ENCODE data around the gene UBQLN4. TPM values are rescaled to one million over a fixed set of nuclear protein-coding genes. Genes with fewer than 3 reads are reported as not detected.
A peak's percentile ranks its signal among the peaks of the same experiment; 100 is the strongest.

UBQLN4 gene
- total RNA-seq, 1 experiment from 2014 or later = 58.4 TPM

DNA sequence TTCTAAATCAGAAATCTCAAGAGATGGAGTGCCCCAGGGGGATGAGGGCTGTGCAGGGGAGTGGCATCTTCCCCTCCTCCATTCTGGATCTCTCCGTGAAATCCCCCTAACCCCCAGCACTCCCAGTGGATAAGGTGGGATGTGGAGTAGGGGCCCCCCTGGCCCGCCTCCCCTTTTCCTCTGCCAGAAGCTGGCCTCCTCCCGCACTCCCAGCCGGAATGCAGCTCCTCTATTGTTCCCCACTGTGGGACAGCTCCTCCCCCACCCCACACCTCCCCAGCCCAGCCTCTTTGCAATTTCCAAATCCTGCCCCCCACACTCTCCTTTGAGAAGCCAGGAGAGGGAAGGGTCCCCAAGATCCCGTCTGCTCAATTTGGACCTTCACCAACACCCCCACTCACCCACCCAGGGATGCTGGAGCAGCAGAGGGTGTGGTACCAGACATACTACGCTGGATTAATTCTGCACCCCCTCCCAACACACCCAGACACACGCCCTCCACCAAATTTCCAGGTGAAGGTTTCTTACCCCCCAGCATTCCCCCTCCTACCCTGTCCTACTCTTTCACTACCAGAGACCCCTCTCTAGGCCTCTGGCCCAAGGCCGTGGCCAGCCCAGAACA is 26.8 kb upstream of the UBQLN4 start:
- Histone ChIP-seq H3K4me2 (peak overlapping the region; percentile 55), H3K79me2 (ENCODE audit: low read depth) (no peaks in the 10 kb centered on the region), H3F3A (ENCODE audit: insufficient read depth, low read depth) (peaks cover 22% of the 10 kb centered on the region; the same call in 1 of the 2 replicates), H3K9me2 (ENCODE audit: insufficient read depth) (no peaks in the 10 kb centered on the region), H3K27ac (no peak overlapping the region), H3K36me3 (ENCODE audit: low read depth) (no peaks in the 10 kb centered on the region), H2AFZ (no peak overlapping the region), H3K4me1 (replicated peaks; ENCODE audit: insufficient read depth) (peaks cover 5% of the 10 kb centered on the region; the same call in 1 of the 2 replicates), H3K4me3 (no peak overlapping the region), H3K27me3 (ENCODE audit: insufficient read depth, low read depth) (no peaks in the 10 kb centered on the region), H4K20me1 (ENCODE audit: insufficient read depth) (no peaks in the 10 kb centered on the region), H3K9me3 (ENCODE audit: insufficient read depth, low read depth) (no peaks in the 10 kb centered on the region)
- BruUV-seq (replicated peaks) = no TSS peak
- POLR2A ChIA-PET (ENCODE audit: unreplicated experiment) = no interaction called here
- no peak for DNase-seq
- CTCF ChIA-PET = no interaction called here
- TF ChIP-seq, protein P1, sequence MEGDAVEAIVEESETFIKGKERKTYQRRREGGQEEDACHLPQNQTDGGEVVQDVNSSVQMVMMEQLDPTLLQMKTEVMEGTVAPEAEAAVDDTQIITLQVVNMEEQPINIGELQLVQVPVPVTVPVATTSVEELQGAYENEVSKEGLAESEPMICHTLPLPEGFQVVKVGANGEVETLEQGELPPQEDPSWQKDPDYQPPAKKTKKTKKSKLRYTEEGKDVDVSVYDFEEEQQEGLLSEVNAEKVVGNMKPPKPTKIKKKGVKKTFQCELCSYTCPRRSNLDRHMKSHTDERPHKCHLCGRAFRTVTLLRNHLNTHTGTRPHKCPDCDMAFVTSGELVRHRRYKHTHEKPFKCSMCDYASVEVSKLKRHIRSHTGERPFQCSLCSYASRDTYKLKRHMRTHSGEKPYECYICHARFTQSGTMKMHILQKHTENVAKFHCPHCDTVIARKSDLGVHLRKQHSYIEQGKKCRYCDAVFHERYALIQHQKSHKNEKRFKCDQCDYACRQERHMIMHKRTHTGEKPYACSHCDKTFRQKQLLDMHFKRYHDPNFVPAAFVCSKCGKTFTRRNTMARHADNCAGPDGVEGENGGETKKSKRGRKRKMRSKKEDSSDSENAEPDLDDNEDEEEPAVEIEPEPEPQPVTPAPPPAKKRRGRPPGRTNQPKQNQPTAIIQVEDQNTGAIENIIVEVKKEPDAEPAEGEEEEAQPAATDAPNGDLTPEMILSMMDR (conservative IDR thresholded peaks at IDR 0.05) = no peak
- TF ChIP-seq EZH2 (IDR thresholded peaks at IDR 0.05; ENCODE audit: low read depth) = no peak
- intact Hi-C loops (cut with micrococcal nuclease; ENCODE audit: unreplicated experiment) = no loop called here

DNA sequence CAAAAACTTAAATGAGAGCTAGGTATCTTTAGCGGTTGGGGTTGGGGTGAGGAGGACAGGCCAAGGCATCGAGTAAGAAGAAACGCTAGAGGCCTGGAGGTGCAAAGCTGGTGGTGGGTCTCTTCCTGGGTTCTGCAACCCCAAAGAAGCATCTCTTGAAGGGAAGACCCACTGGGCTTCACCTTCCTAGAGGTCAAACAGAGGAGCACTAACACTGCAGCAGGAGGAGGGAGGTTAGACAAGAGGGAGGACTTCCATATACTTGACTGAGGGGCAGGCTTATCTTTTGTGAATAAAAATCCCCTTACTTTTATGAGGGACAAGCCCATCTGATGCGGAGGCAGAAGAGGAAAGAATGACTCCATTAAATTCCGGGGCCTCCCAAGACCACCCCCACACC is 26.2 kb upstream of the UBQLN4 start:
- TSS peak; percentile 21 for BruUV-seq (replicated peaks)
- TF ChIP-seq EZH2 (IDR thresholded peaks at IDR 0.05; ENCODE audit: low read depth) = no peak
- TF ChIP-seq, protein P1 (conservative IDR thresholded peaks at IDR 0.05) = no peak
- DNase-seq = no peak
- Histone ChIP-seq H3F3A (ENCODE audit: insufficient read depth, low read depth) (peaks cover 20% of the 10 kb centered on the region; the same call in 1 of the 2 replicates), H3K79me2 (ENCODE audit: low read depth) (no peaks in the 10 kb centered on the region), H3K4me3 (no peak overlapping the region), H3K9me2 (ENCODE audit: insufficient read depth) (no peaks in the 10 kb centered on the region), H2AFZ (no peak overlapping the region), H3K9me3 (ENCODE audit: insufficient read depth, low read depth) (no peaks in the 10 kb centered on the region), H3K4me2 (no peak overlapping the region), H3K4me1 (replicated peaks; ENCODE audit: insufficient read depth) (peaks cover 5% of the 10 kb centered on the region; the same call in 1 of the 2 replicates), H3K27me3 (ENCODE audit: insufficient read depth, low read depth) (no peaks in the 10 kb centered on the region), H3K27ac (no peak overlapping the region), H4K20me1 (ENCODE audit: insufficient read depth) (no peaks in the 10 kb centered on the region), H3K36me3 (ENCODE audit: low read depth) (no peaks in the 10 kb centered on the region)
- CTCF ChIA-PET = no interaction called here
- intact Hi-C loops (cut with micrococcal nuclease; ENCODE audit: unreplicated experiment) = no loop called here
- POLR2A ChIA-PET (ENCODE audit: unreplicated experiment) = no interaction called here

DNA sequence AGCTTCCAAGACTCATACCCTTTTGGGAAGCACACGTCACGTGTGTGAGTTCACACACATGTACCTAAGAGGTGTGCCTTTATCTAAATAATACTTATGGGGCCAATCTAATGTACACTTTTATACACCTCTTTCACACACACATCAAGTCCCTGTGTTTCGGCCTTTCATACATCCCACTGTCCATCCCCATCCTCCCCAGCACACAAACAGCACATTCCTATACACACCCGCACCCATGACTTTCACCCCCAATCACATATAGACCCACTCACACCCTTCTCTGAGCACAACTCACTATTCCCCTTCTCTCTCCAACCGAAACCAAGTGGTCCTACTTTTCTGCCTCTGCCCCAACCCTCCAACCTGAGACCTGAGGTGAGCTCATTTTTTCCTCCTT is 25.1 kb upstream of the UBQLN4 start:
- H3K4me3 ChIP-seq = no peak overlapping the region
- H3K79me2 ChIP-seq (ENCODE audit: low read depth) = no peaks in the 10 kb centered on the region
- ChIA-PET CTCF (interaction anchor here (0.5 kb wide), 1 partner anchor 146 kb away, joined by 4 read pairs; no protein-coding TSS in a partner anchor), POLR2A (ENCODE audit: unreplicated experiment) (no interaction called here)
- H3K9me2 ChIP-seq (ENCODE audit: insufficient read depth) = no peaks in the 10 kb centered on the region
- peaks cover 15% of the 10 kb centered on the region; the same call in 1 of the 2 replicates for H3F3A ChIP-seq (ENCODE audit: insufficient read depth, low read depth)
- no peaks in the 10 kb centered on the region for H4K20me1 ChIP-seq (ENCODE audit: insufficient read depth)
- no peak overlapping the region for H2AFZ ChIP-seq
- H3K9me3 ChIP-seq (ENCODE audit: insufficient read depth, low read depth) = no peaks in the 10 kb centered on the region
- no TSS peak for BruUV-seq (replicated peaks)
- H3K4me2 ChIP-seq = no peak overlapping the region
- TF ChIP-seq, protein P1 (conservative IDR thresholded peaks at IDR 0.05) = no peak
- no peak for TF ChIP-seq EZH2 (IDR thresholded peaks at IDR 0.05; ENCODE audit: low read depth)
- peaks cover 5% of the 10 kb centered on the region; the same call in 1 of the 2 replicates for H3K4me1 ChIP-seq (replicated peaks; ENCODE audit: insufficient read depth)
- H3K27ac ChIP-seq = no peak overlapping the region
- DNase-seq = no peak
- no peaks in the 10 kb centered on the region for H3K27me3 ChIP-seq (ENCODE audit: insufficient read depth, low read depth)
- no peaks in the 10 kb centered on the region for H3K36me3 ChIP-seq (ENCODE audit: low read depth)
- intact Hi-C loops (cut with micrococcal nuclease; ENCODE audit: unreplicated experiment) = no loop called here
